ENCODE results near the gene DEPDC1B.
"Not testable (repeated sequence)": the region's sequence is repeated elsewhere in the genome, so short reads cannot be mapped to it uniquely, and the experiment has no call there.

The DEPDC1B gene

GRCh38 chr5:60577116-60577515 lies 122.8 kb downstream of the DEPDC1B start:
- no peak for DNase-seq

- no peak for DNase-seq
These were observed 123.5 kb downstream of the DEPDC1B start for GRCh38 chr5:60576425-60576824.

GRCh38 chr5:60568646-60569045 lies 131.3 kb downstream of the DEPDC1B start:
- no peak for DNase-seq

GRCh38 chr5:60563696-60564324 lies 136.2 kb downstream of the DEPDC1B start:
- no peak for DNase-seq

- not testable (repeated sequence) for DNase-seq
These were observed 146.7 kb downstream of the DEPDC1B start for GRCh38 chr5:60553291-60553690.

GRCh38 chr5:60551829-60552228 lies 148.1 kb downstream of the DEPDC1B start:
- no peak for DNase-seq

GRCh38 chr5:60551250-60551649 lies 148.7 kb downstream of the DEPDC1B start:
- no peak for DNase-seq

- DNase-seq: no peak
These were observed 149.7 kb downstream of the DEPDC1B start for GRCh38 chr5:60550311-60550710.

GRCh38 chr5:60549841-60550240 lies 150.1 kb downstream of the DEPDC1B start:
- no peak for DNase-seq

All from EL (cell line).